Vagina (tissue), 2 donors: Measurements from ENCODE around the gene HNRNPA3.
"Not testable (repeated sequence)": the region's sequence is repeated elsewhere in the genome, so short reads cannot be mapped to it uniquely, and the experiment has no call there.

Source experiments
- POLR2A ChIP-seq, 2 donors: fragments of 450-650 bp; IDR thresholded peaks; one replicate each; pipeline ENCODE4 v1.6.1; 2017; ENCODE audit warnings: antibody characterized with exemption in 2 of 2, mild to moderate bottlenecking in 2 of 2, moderate library complexity in 2 of 2
- POLR2AphosphoS5 ChIP-seq, 2 donors: sonication (generic); formaldehyde crosslinking; IDR thresholded peaks; one replicate each; pipeline ENCODE4 v1.9.0; 2017; ENCODE audit warnings: antibody characterized with exemption in 2 of 2, mild to moderate bottlenecking in 2 of 2, low read depth in 1 of 2; ENCODE audit not compliant: insufficient read depth in 1 of 2
- TF ChIP-seq, protein P1 (sequence below), 3 experiments: fragments of 450-650 bp in 2 of 3; fragments of 200-600 bp in 1 of 3; sonication (generic) in 1 of 3; IDR thresholded peaks; one replicate each; pipeline ENCODE4 v1.5.1; 2017 to 2019; ENCODE audit warnings: antibody characterized with exemption in 3 of 3, mild to moderate bottlenecking in 2 of 3, moderate library complexity in 2 of 3

DNA sequence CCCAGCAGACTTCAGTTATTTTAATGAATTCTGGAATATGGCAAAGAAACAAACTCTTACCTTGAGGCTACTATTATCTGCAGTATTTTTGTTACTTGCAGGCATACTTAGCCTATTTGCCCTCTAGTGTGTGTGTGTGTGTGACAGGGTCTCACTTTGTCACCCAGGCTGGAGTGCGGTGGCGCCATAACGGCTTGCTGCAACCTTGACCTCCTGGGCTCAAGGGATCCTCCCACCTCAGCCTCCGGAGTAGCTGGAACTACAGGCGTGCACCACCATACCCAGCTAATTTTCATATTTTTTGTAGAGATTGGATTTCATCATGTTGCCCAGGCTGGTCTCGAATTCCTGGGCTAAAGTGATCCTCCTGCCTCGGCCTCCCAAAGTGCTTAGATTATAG is 12.2 kb upstream of the HNRNPA3 start:
- TF ChIP-seq, protein P1, sequence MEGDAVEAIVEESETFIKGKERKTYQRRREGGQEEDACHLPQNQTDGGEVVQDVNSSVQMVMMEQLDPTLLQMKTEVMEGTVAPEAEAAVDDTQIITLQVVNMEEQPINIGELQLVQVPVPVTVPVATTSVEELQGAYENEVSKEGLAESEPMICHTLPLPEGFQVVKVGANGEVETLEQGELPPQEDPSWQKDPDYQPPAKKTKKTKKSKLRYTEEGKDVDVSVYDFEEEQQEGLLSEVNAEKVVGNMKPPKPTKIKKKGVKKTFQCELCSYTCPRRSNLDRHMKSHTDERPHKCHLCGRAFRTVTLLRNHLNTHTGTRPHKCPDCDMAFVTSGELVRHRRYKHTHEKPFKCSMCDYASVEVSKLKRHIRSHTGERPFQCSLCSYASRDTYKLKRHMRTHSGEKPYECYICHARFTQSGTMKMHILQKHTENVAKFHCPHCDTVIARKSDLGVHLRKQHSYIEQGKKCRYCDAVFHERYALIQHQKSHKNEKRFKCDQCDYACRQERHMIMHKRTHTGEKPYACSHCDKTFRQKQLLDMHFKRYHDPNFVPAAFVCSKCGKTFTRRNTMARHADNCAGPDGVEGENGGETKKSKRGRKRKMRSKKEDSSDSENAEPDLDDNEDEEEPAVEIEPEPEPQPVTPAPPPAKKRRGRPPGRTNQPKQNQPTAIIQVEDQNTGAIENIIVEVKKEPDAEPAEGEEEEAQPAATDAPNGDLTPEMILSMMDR (IDR thresholded peaks at IDR 0.05), result not testable (repeated sequence)
- TF ChIP-seq POLR2A (IDR thresholded peaks at IDR 0.05); POLR2AphosphoS5 (IDR thresholded peaks at IDR 0.05; ENCODE audit: insufficient read depth in 1 of 2, low read depth in 1 of 2): not testable (repeated sequence)
